ENCODE results near the gene ANXA10. TPM values are rescaled to one million over a fixed set of nuclear protein-coding genes. Genes with fewer than 3 reads are reported as not detected.

The ANXA10 gene
- total and polyA plus RNA-seq, 2 of the 8 experiments (the other 6 are each of a cell fraction or from before 2014, with no cell fraction given), result not detected

DNA sequence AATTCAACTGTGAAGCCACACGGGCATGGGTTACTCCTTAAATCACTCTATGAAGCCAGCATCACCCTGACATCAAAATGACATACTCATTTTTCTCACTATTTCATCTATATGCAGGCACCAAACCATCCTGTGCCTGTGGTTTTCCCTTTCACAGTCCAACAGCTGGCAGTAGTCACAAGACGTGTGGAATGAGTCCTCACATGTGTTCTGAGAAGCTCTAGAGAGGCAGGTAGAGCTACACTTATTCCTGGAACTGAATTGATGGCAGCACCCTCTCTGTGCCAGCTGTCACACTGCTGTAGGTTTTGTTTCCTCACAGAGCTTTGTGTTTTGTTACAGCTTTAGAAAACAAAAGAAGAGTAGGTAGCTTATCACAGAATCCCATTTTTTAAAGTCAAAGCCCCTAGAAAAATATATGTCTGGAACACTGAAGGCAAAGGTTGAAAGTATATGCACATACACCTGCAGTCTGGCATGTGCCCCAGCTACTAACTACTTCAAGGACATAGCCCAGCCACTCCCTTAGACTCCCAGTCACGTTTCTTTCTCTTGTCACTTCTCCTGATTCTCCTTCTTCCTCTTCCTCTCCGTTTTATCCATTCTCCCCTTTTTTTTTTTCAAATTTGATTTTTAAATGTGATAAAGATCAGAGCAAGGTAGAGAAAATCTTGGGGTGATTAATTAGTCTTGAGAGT is 107.1 kb downstream of the ANXA10 start:
- no peak overlapping the region for H2BK15ac ChIP-seq (ENCODE audit: low read length)
- no peak for FAIRE-seq
- H3K23me2 ChIP-seq (ENCODE audit: low read depth, low read length), result no peaks in the 10 kb centered on the region
- no peak overlapping the region for H3K4ac ChIP-seq (replicated peaks; ENCODE audit: insufficient read length, low read depth, low read length)
- no peak overlapping the region for H2AK5ac ChIP-seq (ENCODE audit: low read depth, low read length)
- H2BK20ac ChIP-seq (ENCODE audit: low read length), result no peak overlapping the region
- H2BK120ac ChIP-seq (replicated peaks; ENCODE audit: low read depth, low read length), result no peak overlapping the region
- WGBS, 2 experiments (ENCODE audit: extremely low coverage in 1 of 2, insufficient coverage in 1 of 2, insufficient read length in 1 of 2, insufficient replicate concordance in 2 of 2, low coverage in 1 of 2, low lambda C conversion rate in 2 of 2, missing lambda C conversion rate in 1 of 2), result 80% methylated on average over 4 of the region's 4 CpGs; no CpG with 5 or more reads in 1 of the 2 experiments
- no peak overlapping the region for H3K4me3 ChIP-seq (ENCODE audit: extremely low read depth in 1 of 4, insufficient read depth in 2 of 4, low read depth in 3 of 4, low read length in 4 of 4)
- H4K5ac ChIP-seq (ENCODE audit: insufficient read length, low read depth, low read length), result no peak overlapping the region
- H3K27me3 ChIP-seq (replicated peaks in 1 of 4; ENCODE audit: control insufficient read depth in 3 of 4, extremely low read depth in 1 of 4, insufficient read depth in 3 of 4, low read length in 3 of 4), result no peaks in the 10 kb centered on the region
- H2AFZ ChIP-seq (ENCODE audit: low read length), result no peak overlapping the region
- no peak overlapping the region for H3K14ac ChIP-seq (ENCODE audit: insufficient read length)
- no peaks in the 10 kb centered on the region for H3K79me2 ChIP-seq (ENCODE audit: control insufficient read depth in 1 of 2, insufficient read depth in 2 of 2, low read length in 2 of 2)
- no peak overlapping the region for H4K91ac ChIP-seq (replicated peaks; ENCODE audit: insufficient read length, low read length)
- no peak overlapping the region for H3K18ac ChIP-seq (ENCODE audit: extremely low read depth, low read length)
- H3K9ac ChIP-seq (replicated peaks in 1 of 4; ENCODE audit: extremely low read depth in 1 of 4, low read depth in 3 of 4, low read length in 3 of 4), result no peak overlapping the region
- H4K8ac ChIP-seq (ENCODE audit: extremely low read depth, insufficient read depth, low read length), result no peak overlapping the region
- no peak overlapping the region for H3K27ac ChIP-seq (ENCODE audit: low read depth, low read length)
- no peak for DNase-seq (ENCODE audit: low read depth in 1 of 2, low spot score in 2 of 2)
- no peak overlapping the region for H2BK5ac ChIP-seq (ENCODE audit: low read depth, low read length)
- H2BK12ac ChIP-seq (ENCODE audit: low read depth, low read length), result no peak overlapping the region
- no peaks in the 10 kb centered on the region for H3K79me1 ChIP-seq (ENCODE audit: low read depth, low read length)
- POLR2A ChIA-PET (ENCODE audit: partially characterized antibody), result no interaction called here
- peaks cover 24 to 29% of the 10 kb centered on the region in 2 experiments for H3K9me3 ChIP-seq (ENCODE audit: insufficient read depth in 2 of 2, low read depth in 1 of 2, low read length in 1 of 2)
- no peaks in the 10 kb centered on the region for H3K36me3 ChIP-seq (ENCODE audit: control insufficient read depth in 2 of 4, insufficient read depth in 4 of 4, low read length in 3 of 4)
- no peak overlapping the region for H3K56ac ChIP-seq (replicated peaks; ENCODE audit: insufficient read length, low read depth, low read length)
- CTCF ChIA-PET (ENCODE audit: partially characterized antibody), result interaction anchor here (0.7 to 1.3 kb wide), 4 partner anchors 9 to 19 kb away, joined by 3 read pairs; no protein-coding TSS in a partner anchor
- H3K23ac ChIP-seq (ENCODE audit: insufficient read length), result no peak overlapping the region
- H3K4me2 ChIP-seq (ENCODE audit: insufficient read depth in 1 of 2, low read depth in 2 of 2, low read length in 2 of 2), result no peak overlapping the region
- no peaks in the 10 kb centered on the region for H3K4me1 ChIP-seq (replicated peaks in 1 of 4; ENCODE audit: control insufficient read depth in 3 of 4, insufficient read depth in 4 of 4, low read length in 3 of 4)
- no peaks in the 10 kb centered on the region for H4K20me1 ChIP-seq (replicated peaks in 1 of 2; ENCODE audit: control insufficient read depth in 1 of 2, insufficient read depth in 2 of 2, low read length in 2 of 2)
- TF ChIP-seq BRCA1 (IDR thresholded peaks at IDR 0.05; ENCODE audit: low read depth, low read length) (no peak), SP4 (IDR thresholded peaks at IDR 0.05; ENCODE audit: low read length) (no peak), GABPA (IDR thresholded peaks at IDR 0.05; ENCODE audit: borderline replicate concordance, insufficient read depth, low read length) (no peak), SUZ12 (IDR thresholded peaks at IDR 0.05; ENCODE audit: low read length) (no peak), SIRT6 (IDR thresholded peaks at IDR 0.05; ENCODE audit: low read length) (no peak), RXRA (IDR thresholded peaks at IDR 0.05; ENCODE audit: insufficient read depth, low read depth, low read length) (no peak), FOSL1 (IDR thresholded peaks at IDR 0.05; ENCODE audit: insufficient read depth, low read depth, low read length) (no peak), RFX5 (IDR thresholded peaks at IDR 0.05; ENCODE audit: borderline replicate concordance, low read depth, low read length) (no peak), BACH1 (IDR thresholded peaks at IDR 0.05; ENCODE audit: low read length) (no peak), POLR2AphosphoS5 (IDR thresholded peaks at IDR 0.05; ENCODE audit: low read depth, low read length) (no peak), KDM4A (IDR thresholded peaks at IDR 0.05; ENCODE audit: low read depth, low read length, severe bottlenecking) (no peak), CREB1 (IDR thresholded peaks at IDR 0.05) (no peak)
- TF ChIP-seq, protein P1, sequence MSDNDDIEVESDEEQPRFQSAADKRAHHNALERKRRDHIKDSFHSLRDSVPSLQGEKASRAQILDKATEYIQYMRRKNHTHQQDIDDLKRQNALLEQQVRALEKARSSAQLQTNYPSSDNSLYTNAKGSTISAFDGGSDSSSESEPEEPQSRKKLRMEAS (IDR thresholded peaks at IDR 0.05), result no peak
- TF ChIP-seq, protein P2, sequence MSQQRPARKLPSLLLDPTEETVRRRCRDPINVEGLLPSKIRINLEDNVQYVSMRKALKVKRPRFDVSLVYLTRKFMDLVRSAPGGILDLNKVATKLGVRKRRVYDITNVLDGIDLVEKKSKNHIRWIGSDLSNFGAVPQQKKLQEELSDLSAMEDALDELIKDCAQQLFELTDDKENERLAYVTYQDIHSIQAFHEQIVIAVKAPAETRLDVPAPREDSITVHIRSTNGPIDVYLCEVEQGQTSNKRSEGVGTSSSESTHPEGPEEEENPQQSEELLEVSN (IDR thresholded peaks at IDR 0.05), result no peak

Data from H1 (cell line).